Measurements from ENCODE around the gene ZNF835. TPM values are rescaled to one million over a fixed set of nuclear protein-coding genes. Genes with fewer than 3 reads are reported as not detected.

Gene ZNF835
- total and polyA plus RNA-seq, 9 donors = 2.5 to 15.0 (median 6.7) TPM

- TF ChIP-seq EP300 (IDR thresholded peaks at IDR 0.05) (no peak), POLR2A (IDR thresholded peaks at IDR 0.05) (no peak)
- TF ChIP-seq, protein P1, sequence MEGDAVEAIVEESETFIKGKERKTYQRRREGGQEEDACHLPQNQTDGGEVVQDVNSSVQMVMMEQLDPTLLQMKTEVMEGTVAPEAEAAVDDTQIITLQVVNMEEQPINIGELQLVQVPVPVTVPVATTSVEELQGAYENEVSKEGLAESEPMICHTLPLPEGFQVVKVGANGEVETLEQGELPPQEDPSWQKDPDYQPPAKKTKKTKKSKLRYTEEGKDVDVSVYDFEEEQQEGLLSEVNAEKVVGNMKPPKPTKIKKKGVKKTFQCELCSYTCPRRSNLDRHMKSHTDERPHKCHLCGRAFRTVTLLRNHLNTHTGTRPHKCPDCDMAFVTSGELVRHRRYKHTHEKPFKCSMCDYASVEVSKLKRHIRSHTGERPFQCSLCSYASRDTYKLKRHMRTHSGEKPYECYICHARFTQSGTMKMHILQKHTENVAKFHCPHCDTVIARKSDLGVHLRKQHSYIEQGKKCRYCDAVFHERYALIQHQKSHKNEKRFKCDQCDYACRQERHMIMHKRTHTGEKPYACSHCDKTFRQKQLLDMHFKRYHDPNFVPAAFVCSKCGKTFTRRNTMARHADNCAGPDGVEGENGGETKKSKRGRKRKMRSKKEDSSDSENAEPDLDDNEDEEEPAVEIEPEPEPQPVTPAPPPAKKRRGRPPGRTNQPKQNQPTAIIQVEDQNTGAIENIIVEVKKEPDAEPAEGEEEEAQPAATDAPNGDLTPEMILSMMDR (IDR thresholded peaks at IDR 0.05) = no peak
- H3K36me3 ChIP-seq = no peaks in the 10 kb centered on the region
- peaks cover 5 to 56% of the 10 kb centered on the region in 2 donors for H3K9me3 ChIP-seq
- H3K4me1 ChIP-seq (ENCODE audit: insufficient read depth) = no peaks in the 10 kb centered on the region
- intact Hi-C loops (cut with DNase I) = no loop called here
- no peak for DNase-seq
- no peak overlapping the region for H3K4me3 ChIP-seq
- 93 to 94% (median 94%) methylated on average over 8 of the region's 8 CpGs for WGBS, 3 donors
- no peaks in the 10 kb centered on the region for H3K27me3 ChIP-seq
- H3K27ac ChIP-seq = no peak overlapping the region
These were observed 54.0 kb downstream of the ZNF835 start for GRCh38 chr19:56617531-56617930.

GRCh38 chr19:56613639-56614038 is 57.9 kb downstream of the ZNF835 start:
- no peaks in the 10 kb centered on the region for H3K4me1 ChIP-seq (ENCODE audit: insufficient read depth)
- TF ChIP-seq, protein P1 (IDR thresholded peaks at IDR 0.05) = no peak
- TF ChIP-seq POLR2A (IDR thresholded peaks at IDR 0.05) (no peak), EP300 (IDR thresholded peaks at IDR 0.05) (no peak)
- H3K27ac ChIP-seq = no peak overlapping the region
- DNase-seq = no peak
- 84 to 99% (median 95%) methylated on average over 5 of the region's 5 CpGs for WGBS, 3 donors
- H3K36me3 ChIP-seq = no peaks in the 10 kb centered on the region
- intact Hi-C loops (cut with DNase I) = no loop called here
- no peak overlapping the region for H3K4me3 ChIP-seq
- H3K27me3 ChIP-seq = no peaks in the 10 kb centered on the region
- peaks cover 0 to 45% of the 10 kb centered on the region in 2 donors for H3K9me3 ChIP-seq

GRCh38 chr19:56612737-56613136 is 58.8 kb downstream of the ZNF835 start:
- no peaks in the 10 kb centered on the region for H3K36me3 ChIP-seq
- 84 to 91% (median 89%) methylated on average over 2 of the region's 2 CpGs for WGBS, 3 donors
- TF ChIP-seq POLR2A (IDR thresholded peaks at IDR 0.05) (no peak), EP300 (IDR thresholded peaks at IDR 0.05) (no peak)
- TF ChIP-seq, protein P1 (IDR thresholded peaks at IDR 0.05) = no peak
- no peak overlapping the region for H3K27ac ChIP-seq
- DNase-seq = no peak
- no peak overlapping the region for H3K4me3 ChIP-seq
- H3K4me1 ChIP-seq (ENCODE audit: insufficient read depth) = no peaks in the 10 kb centered on the region
- H3K9me3 ChIP-seq = peaks cover 5 to 43% of the 10 kb centered on the region in 2 donors
- intact Hi-C loops (cut with DNase I) = no loop called here
- no peaks in the 10 kb centered on the region for H3K27me3 ChIP-seq

Other genes starting within 250 kb of the ZNF835 start
- gene ZNF667, start 194.4 kb downstream of the ZNF835 start, total RNA-seq = 10 to 100 TPM in 4 of 7 donors, 1 to 10 TPM in 3; 5.5 to 12.8 (median 10.2) TPM
- gene ZNF667, start 194.4 kb downstream of the ZNF835 start, polyA plus RNA-seq = 1 to 10 TPM; 4.5 to 9.8 TPM
- gene ZNF471, start 163.9 kb downstream of the ZNF835 start, total RNA-seq = 10 to 100 TPM in 5 of 7 donors, 1 to 10 TPM in 2; 5.9 to 22.4 (median 14.7) TPM
- gene ZNF471, start 163.9 kb downstream of the ZNF835 start, polyA plus RNA-seq = 1 to 10 TPM; 6.4 to 10.0 TPM
- 10 to 100 TPM in 6 of 7 donors, 1 to 10 TPM in 1; 4.9 to 15.7 (median 13.5) TPM for gene ZFP28, start 132.8 kb downstream of the ZNF835 start, total RNA-seq
- gene ZFP28, start 132.8 kb downstream of the ZNF835 start, polyA plus RNA-seq = 10 to 100 TPM in 1 of 2 donors, 1 to 10 TPM in 1; 9.2 to 12.7 TPM
- 1 to 10 TPM; 2.4 to 7.8 (median 6.7) TPM for gene ZNF470, start 104.3 kb downstream of the ZNF835 start, total RNA-seq
- gene ZNF470, start 104.3 kb downstream of the ZNF835 start, polyA plus RNA-seq = 1 to 10 TPM; 1.7 to 5.4 TPM
- gene ZNF71, start 76.5 kb downstream of the ZNF835 start, total RNA-seq = 1 to 10 TPM; 5.7 to 9.8 (median 8.4) TPM
- gene ZNF71, start 76.5 kb downstream of the ZNF835 start, polyA plus RNA-seq = 1 to 10 TPM; 3.4 to 6.3 TPM
- gene SMIM17, start 28.6 kb downstream of the ZNF835 start, total RNA-seq = 1 to 10 TPM in 1 of 7 donors, under 1 TPM in 5, not detected in 1; 0.43 to 1.6 (median 0.59) TPM
- under 1 TPM; 0.22 to 0.65 TPM for gene SMIM17, start 28.6 kb downstream of the ZNF835 start, polyA plus RNA-seq
- gene PEG3, start 169.0 kb upstream of the ZNF835 start, total RNA-seq = 1,000 to 10,000 TPM in 1 of 7 donors, 100 to 1,000 TPM in 6; 146 to 1,197 (median 554) TPM
- gene PEG3, start 169.0 kb upstream of the ZNF835 start, polyA plus RNA-seq = 100 to 1,000 TPM; 104 to 303 TPM
- gene ZIM2, start 169.0 kb upstream of the ZNF835 start, total RNA-seq = 10 to 100 TPM in 6 of 7 donors, 1 to 10 TPM in 1; 2.2 to 34.2 (median 19.6) TPM
- 1 to 10 TPM; 2.7 to 6.7 TPM for gene ZIM2, start 169.0 kb upstream of the ZNF835 start, polyA plus RNA-seq